Glutamatergic neuron (in vitro differentiated cells): Measurements from ENCODE around the gene BMPR1B. TPM values are rescaled to one million over a fixed set of nuclear protein-coding genes. Genes with fewer than 3 reads are reported as not detected.

Experiments
- DNase-seq: peaks from one replicate; pipeline ENCODE4 v3.0.0; 2022
- H3K27ac Mint-ChIP-seq: one replicate; pipeline ENCODE4 v1.8.0; 2020; ENCODE audit warnings: mild to moderate bottlenecking, mixed read lengths, inconsistent platforms; ENCODE audit not compliant: unreplicated experiment
- H3K27me3 Mint-ChIP-seq: one replicate; pipeline ENCODE4 v1.8.0; 2020; ENCODE audit warnings: mild to moderate bottlenecking, moderate library complexity, mixed read lengths, inconsistent platforms; ENCODE audit not compliant: unreplicated experiment
- H3K36me3 Mint-ChIP-seq: one replicate; pipeline ENCODE4 v1.8.0; 2020; ENCODE audit warnings: mild to moderate bottlenecking, mixed read lengths, inconsistent platforms; ENCODE audit not compliant: unreplicated experiment
- H3K4me1 Mint-ChIP-seq: one replicate; pipeline ENCODE4 v1.8.0; 2020; ENCODE audit warnings: mild to moderate bottlenecking, low read depth, mixed read lengths, inconsistent platforms; ENCODE audit not compliant: unreplicated experiment
- H3K4me3 Mint-ChIP-seq: one replicate; pipeline ENCODE4 v1.8.0; 2020; ENCODE audit warnings: mild to moderate bottlenecking, mixed read lengths, inconsistent platforms; ENCODE audit not compliant: unreplicated experiment
- H3K9me3 Mint-ChIP-seq: one replicate; pipeline ENCODE4 v1.8.0; 2020; ENCODE audit warnings: mild to moderate bottlenecking, moderate library complexity, mixed read lengths, inconsistent platforms; ENCODE audit not compliant: unreplicated experiment
- CTCF ChIP-seq: fragments of 200-600 bp; sonication (generic); IDR thresholded peaks from one replicate; pipeline ENCODE4 v1.5.0; 2021; ENCODE audit not compliant: partially characterized antibody, unreplicated experiment
- long read RNA-seq: library from polyadenylated mRNA; unstranded; transcript quantifications from one replicate; pipeline ENCODE4 v2.0.0, GENCODE V29; 2020; ENCODE audit not compliant: unreplicated experiment
- total RNA-seq: library from RNA; stranded (reverse); fragmentation: NEBNext Ultra II Directional; extraction: Animal tissue kit (Norgen Biotek cat#: 25700); gene quantifications from one replicate; pipeline ENCODE4 v1.2.1, GENCODE V29; 2021; ENCODE audit not compliant: unreplicated experiment

Gene BMPR1B
- total RNA-seq, result 2.4 TPM
- long read RNA-seq, result 0 reads

GRCh38 chr4:94757192-94758140, at the start of gene BMPR1B:
TSS of gene BMPR1B (plus strand) at chr4:94757955. CDS start at chr4:95104425, 346,470 bp downstream.
- peaks cover 6% of the 10 kb centered on the region for H3K9me3 Mint-ChIP-seq
- peak within 1 kb of the TSS; percentile 45 for H3K27ac Mint-ChIP-seq
- DNase-seq, result peak; percentile 22
- peaks cover 7% of the 10 kb centered on the region for H3K27me3 Mint-ChIP-seq
- H3K4me1 Mint-ChIP-seq, result peaks cover 9% of the 10 kb centered on the region
- no peaks in the 10 kb centered on the region for H3K36me3 Mint-ChIP-seq
- peak within 1 kb of the TSS; percentile 92 for H3K4me3 Mint-ChIP-seq
- no peak for TF ChIP-seq CTCF

GRCh38 chr4:94711635-94712034, 46.1 kb upstream of the BMPR1B start:
- Mint-ChIP-seq H3K36me3 (no peaks in the 10 kb centered on the region), H3K4me1 (no peaks in the 10 kb centered on the region), H3K27me3 (no peaks in the 10 kb centered on the region), H3K9me3 (peaks cover 1% of the 10 kb centered on the region), H3K27ac (no peak overlapping the region), H3K4me3 (no peak overlapping the region)
- DNase-seq, result no peak
- no peak for TF ChIP-seq CTCF

GRCh38 chr4:94714365-94715160, 43.2 kb upstream of the BMPR1B start:
- peaks cover 2% of the 10 kb centered on the region for H3K27me3 Mint-ChIP-seq
- H3K4me1 Mint-ChIP-seq, result no peaks in the 10 kb centered on the region
- no peak for TF ChIP-seq CTCF
- no peaks in the 10 kb centered on the region for H3K36me3 Mint-ChIP-seq
- peaks cover 1% of the 10 kb centered on the region for H3K9me3 Mint-ChIP-seq
- DNase-seq, result no peak
- no peak overlapping the region for H3K4me3 Mint-ChIP-seq
- no peak overlapping the region for H3K27ac Mint-ChIP-seq

- Mint-ChIP-seq H3K9me3 (peaks cover 1% of the 10 kb centered on the region), H3K4me1 (no peaks in the 10 kb centered on the region), H3K36me3 (no peaks in the 10 kb centered on the region), H3K4me3 (no peak overlapping the region), H3K27ac (no peak overlapping the region), H3K27me3 (peaks cover 2% of the 10 kb centered on the region)
- no peak for TF ChIP-seq CTCF
- DNase-seq, result no peak
Observed at GRCh38 chr4:94715726-94716125, 42.0 kb upstream of the BMPR1B start.
